SU-DHL-6 (cell line): Measurements from ENCODE around the gene KLHL36.
"Not testable (repeated sequence)": the region's sequence is repeated elsewhere in the genome, so short reads cannot be mapped to it uniquely, and the experiment has no call there.

Experiments used
- H2AFZ ChIP-seq: fragments of 200-600 bp; sonication (generic); 2 replicates; pipeline ENCODE4 v1.6.1; 2014; ENCODE audit warnings: low read depth, mild to moderate bottlenecking, moderate library complexity, mixed read lengths, antibody characterized with exemption, low read length; ENCODE audit not compliant: severe bottlenecking
- H3F3A ChIP-seq: fragments of 200-600 bp; shearing (Covaris generic); 2 replicates; pipeline ENCODE4 v1.6.0; 2016; ENCODE audit warnings: antibody characterized with exemption, mild to moderate bottlenecking; ENCODE audit not compliant: insufficient read depth
- H3K27ac ChIP-seq: fragments of 200-600 bp; sonication (generic); 2 replicates; pipeline ENCODE4 v1.5.1; 2016; ENCODE audit warnings: low read depth, mild to moderate bottlenecking, low read length, moderate library complexity, mixed read lengths
- H3K27me3 ChIP-seq: fragments of 200-600 bp; sonication (generic), shearing (Covaris generic); 2 replicates; pipeline ENCODE4 v1.6.0; 2014; ENCODE audit warnings: mild to moderate bottlenecking, low read length
- H3K36me3 ChIP-seq: fragments of 200-600 bp; sonication (generic); 2 replicates; pipeline ENCODE4 v1.6.1; 2014; ENCODE audit warnings: mild to moderate bottlenecking, low read length, mixed read lengths
- H3K4me2 ChIP-seq: fragments of 300-600, 200-600 bp; shearing (Covaris generic), sonication (generic); 2 replicates; pipeline ENCODE4 v1.6.0; 2014; ENCODE audit warnings: low read length, low read depth, mild to moderate bottlenecking; ENCODE audit not compliant: poor library complexity, severe bottlenecking
- H3K4me3 ChIP-seq: fragments of 200-600 bp; sonication (generic); 2 replicates; pipeline ENCODE4 v1.5.1; 2014; ENCODE audit warnings: antibody characterized with exemption, low read length, mild to moderate bottlenecking, mixed read lengths; ENCODE audit not compliant: insufficient read depth, poor library complexity, severe bottlenecking
- H3K79me2 ChIP-seq: fragments of 200-600 bp; sonication (generic); 2 replicates; pipeline ENCODE4 v1.6.1; 2014; ENCODE audit warnings: mild to moderate bottlenecking, low read length, moderate library complexity; ENCODE audit not compliant: insufficient read depth
- H3K9ac ChIP-seq: fragments of 200-600 bp; sonication (generic); 2 replicates; pipeline ENCODE4 v1.7.0; 2014; ENCODE audit warnings: mild to moderate bottlenecking, low read length
- H3K9me2 ChIP-seq: fragments of 200-600 bp; sonication (generic); replicated peaks from 2 replicates; pipeline ENCODE4 v1.6.1; 2014; ENCODE audit warnings: low read length; ENCODE audit not compliant: insufficient read depth
- H3K9me3 ChIP-seq: fragments of 200-600 bp; sonication (generic); 2 replicates; pipeline ENCODE4 v1.6.1; 2014; ENCODE audit warnings: low read length, mixed read lengths; ENCODE audit not compliant: insufficient read depth
- H4K20me1 ChIP-seq: fragments of 200-600 bp; sonication (generic); 2 replicates; pipeline ENCODE4 v1.6.1; 2014; ENCODE audit warnings: low read depth, mild to moderate bottlenecking, antibody characterized with exemption, low read length, moderate library complexity, mixed read lengths
- CTCF ChIP-seq: fragments of 200-600 bp; sonication (generic); IDR thresholded peaks from one replicate; pipeline ENCODE4 v1.5.1; 2017; ENCODE audit warnings: antibody characterized with exemption, mild to moderate bottlenecking, low read length, moderate library complexity; ENCODE audit not compliant: insufficient read depth, poor library complexity, severe bottlenecking
- EZH2phosphoT487 ChIP-seq: fragments of 200-600 bp; sonication (generic), shearing (Covaris generic); conservative IDR thresholded peaks from 2 replicates; pipeline ENCODE4 v1.6.1; 2018; ENCODE audit warnings: mild to moderate bottlenecking, antibody characterized with exemption, low read length, moderate library complexity, mixed read lengths

KLHL36 gene

GRCh38 chr16:84689111-84689510, 40.8 kb downstream of the KLHL36 start:
- no peaks in the 10 kb centered on the region for H3K79me2 ChIP-seq
- no peak overlapping the region for H3K9ac ChIP-seq
- no peak overlapping the region for H3K4me3 ChIP-seq
- H3K27ac ChIP-seq = no peak overlapping the region
- H3K36me3 ChIP-seq = no peaks in the 10 kb centered on the region
- H4K20me1 ChIP-seq = no peaks in the 10 kb centered on the region
- no peaks in the 10 kb centered on the region for H3F3A ChIP-seq
- no peak overlapping the region for H3K4me2 ChIP-seq
- H2AFZ ChIP-seq = no peak overlapping the region
- no peaks in the 10 kb centered on the region for H3K27me3 ChIP-seq
- TF ChIP-seq EZH2phosphoT487 (no peak), CTCF (no peak)
- H3K9me3 ChIP-seq = no peaks in the 10 kb centered on the region
- H3K9me2 ChIP-seq = no peaks in the 10 kb centered on the region

- H2AFZ ChIP-seq = no peak overlapping the region
- no peaks in the 10 kb centered on the region for H4K20me1 ChIP-seq
- no peak for TF ChIP-seq CTCF
- TF ChIP-seq EZH2phosphoT487 = no peak
- H3K27me3 ChIP-seq = no peaks in the 10 kb centered on the region
- H3K9me3 ChIP-seq = no peaks in the 10 kb centered on the region
- no peaks in the 10 kb centered on the region for H3K9me2 ChIP-seq
- H3K4me3 ChIP-seq = no peak overlapping the region
- H3K9ac ChIP-seq = no peak overlapping the region
- no peaks in the 10 kb centered on the region for H3K79me2 ChIP-seq
- H3K27ac ChIP-seq = no peak overlapping the region
- H3K4me2 ChIP-seq = no peak overlapping the region
- H3F3A ChIP-seq = no peaks in the 10 kb centered on the region
- H3K36me3 ChIP-seq = no peaks in the 10 kb centered on the region
Observed at GRCh38 chr16:84690088-84690819, 41.9 kb downstream of the KLHL36 start.

DNA sequence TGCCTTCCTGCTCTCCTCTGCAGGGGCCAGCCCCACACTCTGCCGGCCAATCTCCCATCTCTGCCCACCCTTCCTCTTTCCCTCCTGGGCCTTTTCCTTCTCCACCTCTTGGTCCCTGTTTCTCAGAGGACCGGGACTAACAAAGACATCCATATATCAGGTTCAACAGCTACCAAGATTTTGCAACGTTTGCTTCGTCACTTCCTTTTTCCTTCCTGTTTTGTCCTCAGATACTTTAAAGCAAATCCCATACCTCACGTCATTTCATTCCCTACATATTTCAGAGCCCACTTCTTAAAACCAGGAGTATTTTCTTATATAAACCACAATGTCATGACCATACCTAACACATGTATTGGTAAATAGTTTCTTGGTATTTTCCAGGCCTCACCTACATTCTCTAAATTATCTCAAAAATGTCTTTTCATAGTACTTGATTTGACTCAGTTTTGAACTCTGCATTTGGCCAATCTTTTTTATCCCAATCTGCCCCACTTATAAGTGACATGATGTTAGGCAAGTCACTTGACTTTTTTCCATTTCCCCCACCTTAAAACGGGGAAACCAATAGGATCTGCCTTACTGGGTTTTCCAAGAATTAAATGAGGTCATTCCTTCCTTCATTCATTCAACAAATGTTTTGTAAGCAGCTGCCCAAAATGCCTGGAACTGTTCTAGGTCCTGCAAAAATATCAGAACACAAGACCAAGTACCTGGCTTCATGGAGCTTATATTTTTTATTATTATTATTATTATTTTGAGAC, 44.3 kb downstream of the KLHL36 start:
- H2AFZ ChIP-seq = no peak overlapping the region
- no peaks in the 10 kb centered on the region for H3K79me2 ChIP-seq
- no peaks in the 10 kb centered on the region for H4K20me1 ChIP-seq
- H3K9ac ChIP-seq = no peak overlapping the region
- no peaks in the 10 kb centered on the region for H3K27me3 ChIP-seq
- H3F3A ChIP-seq = no peaks in the 10 kb centered on the region
- H3K4me3 ChIP-seq = no peak overlapping the region
- H3K4me2 ChIP-seq = no peak overlapping the region
- no peaks in the 10 kb centered on the region for H3K9me2 ChIP-seq
- no peak overlapping the region for H3K27ac ChIP-seq
- H3K36me3 ChIP-seq = no peaks in the 10 kb centered on the region
- TF ChIP-seq EZH2phosphoT487 = no peak
- no peak for TF ChIP-seq CTCF
- H3K9me3 ChIP-seq = no peaks in the 10 kb centered on the region

DNA sequence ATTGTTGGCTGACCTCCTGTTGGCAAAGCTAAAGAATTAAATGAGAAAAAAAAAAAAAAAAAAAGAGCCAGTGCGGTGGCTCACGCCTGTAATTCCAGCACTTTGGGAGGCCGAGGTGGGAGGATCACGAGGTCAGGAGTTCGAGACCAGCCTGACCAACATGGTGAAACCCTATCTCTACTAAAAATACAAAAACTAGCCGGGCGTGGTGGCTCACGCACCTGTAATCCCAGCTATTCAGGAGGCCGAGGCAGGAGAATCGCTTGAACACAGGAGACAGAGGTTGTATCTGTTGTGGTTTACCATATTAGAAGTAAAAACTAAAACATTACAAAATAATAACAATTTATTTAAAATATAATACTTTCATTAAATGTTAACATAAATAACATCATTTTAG, 45.6 kb downstream of the KLHL36 start:
- H3K9me3 ChIP-seq, H3F3A ChIP-seq, H3K79me2 ChIP-seq, H3K9me2 ChIP-seq, H3K27ac ChIP-seq, H3K36me3 ChIP-seq, H3K4me3 ChIP-seq, H3K4me2 ChIP-seq, H4K20me1 ChIP-seq, H3K27me3 ChIP-seq, H3K9ac ChIP-seq, H2AFZ ChIP-seq: not testable (repeated sequence)
